ENCODE data around the gene ATP6V0D1. TPM values are rescaled to one million over a fixed set of nuclear protein-coding genes. Genes with fewer than 3 reads are reported as not detected.

The ATP6V0D1 gene
- total RNA-seq, 2 experiments from 2014 or later = 42.1 to 58.3 TPM

DNA sequence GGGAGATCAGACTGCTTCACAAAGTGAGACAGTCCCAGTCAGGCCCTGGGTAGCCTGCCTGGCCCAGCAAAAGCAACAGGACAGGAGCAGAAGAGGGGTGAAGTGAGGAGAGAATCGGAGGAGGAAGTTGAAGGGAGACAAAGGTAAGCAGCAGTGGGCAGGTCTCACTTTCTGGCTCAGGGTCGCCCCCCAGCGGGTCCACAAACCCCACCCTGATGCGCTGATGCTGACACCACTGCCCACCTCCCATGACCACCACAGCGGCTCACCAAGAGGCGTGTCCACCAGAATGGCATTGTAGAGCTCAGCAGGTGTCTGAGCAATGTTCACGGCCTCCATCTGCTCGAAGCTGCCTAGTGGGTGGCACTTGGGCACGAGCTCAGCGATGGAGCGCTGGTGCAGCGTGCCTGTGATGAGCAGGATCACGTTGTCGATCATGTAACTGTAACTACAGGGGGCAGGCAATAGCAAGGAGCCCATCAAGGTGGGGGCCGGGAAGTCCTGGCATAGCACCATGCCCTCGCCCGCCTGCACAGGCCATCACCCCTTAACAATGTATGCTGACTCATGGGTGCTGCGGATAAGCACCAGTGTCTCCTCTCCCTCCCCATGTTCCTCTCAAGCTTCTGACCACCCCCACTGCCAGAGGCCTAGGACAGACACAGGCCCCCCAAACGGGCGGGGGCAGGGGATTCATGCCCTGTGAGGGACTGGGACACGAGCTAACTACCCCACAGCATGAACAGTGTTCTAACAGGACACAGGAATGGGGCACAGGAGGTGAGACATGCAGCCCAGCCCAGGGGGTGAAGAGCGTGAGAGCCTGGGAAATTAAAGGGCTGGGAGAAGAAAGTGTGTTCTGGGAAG lies 36.5 kb downstream of the ATP6V0D1 start:
- Mint-ChIP-seq H3K4me1 (peaks cover 4% of the 10 kb centered on the region), H3K9me3 (ENCODE audit: low read depth) (no peaks in the 10 kb centered on the region), H3K4me3 (no peak overlapping the region), H3K27ac (no peak overlapping the region), H3K27me3 (no peaks in the 10 kb centered on the region), H3K36me3 (no peaks in the 10 kb centered on the region)
- CTCF ChIA-PET = interaction anchor here (0.7 to 15.6 kb wide), 5 partner anchors 10 to 363 kb away, joined by 3 to 139 read pairs (median 4); partner anchors contain the start of gene HSD11B2
- DNase-seq (no peak), ATAC-seq (no peak)

DNA sequence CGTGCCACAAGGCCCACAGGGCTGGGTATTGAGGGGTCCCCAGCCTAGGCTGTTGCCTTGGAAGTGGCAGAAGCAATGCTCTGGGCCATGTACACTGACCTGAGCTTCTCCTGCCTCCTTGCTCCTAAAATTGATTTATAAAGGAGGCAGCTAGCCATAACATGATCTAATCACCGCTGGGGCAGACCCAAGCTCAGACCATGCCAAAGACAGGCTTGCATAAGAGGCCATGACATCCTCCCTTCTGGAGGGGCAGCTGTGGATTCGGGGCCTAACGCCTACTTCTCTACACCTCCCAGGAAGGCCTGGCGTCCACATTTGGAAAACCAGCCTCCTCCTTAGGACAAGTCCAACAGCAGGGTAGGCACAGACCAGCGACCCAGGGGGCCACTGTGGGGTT lies 37.7 kb downstream of the ATP6V0D1 start:
- Mint-ChIP-seq H3K9me3 (ENCODE audit: low read depth) (no peaks in the 10 kb centered on the region), H3K36me3 (peaks cover 4% of the 10 kb centered on the region), H3K4me3 (no peak overlapping the region), H3K27me3 (no peaks in the 10 kb centered on the region), H3K27ac (no peak overlapping the region), H3K4me1 (peaks cover 4% of the 10 kb centered on the region)
- DNase-seq (no peak), ATAC-seq (no peak)
- CTCF ChIA-PET = interaction anchor here (1.1 to 15.6 kb wide), 3 partner anchors 12 to 61 kb away, joined by 3 to 139 read pairs (median 4); partner anchors contain the start of gene HSD11B2

DNA sequence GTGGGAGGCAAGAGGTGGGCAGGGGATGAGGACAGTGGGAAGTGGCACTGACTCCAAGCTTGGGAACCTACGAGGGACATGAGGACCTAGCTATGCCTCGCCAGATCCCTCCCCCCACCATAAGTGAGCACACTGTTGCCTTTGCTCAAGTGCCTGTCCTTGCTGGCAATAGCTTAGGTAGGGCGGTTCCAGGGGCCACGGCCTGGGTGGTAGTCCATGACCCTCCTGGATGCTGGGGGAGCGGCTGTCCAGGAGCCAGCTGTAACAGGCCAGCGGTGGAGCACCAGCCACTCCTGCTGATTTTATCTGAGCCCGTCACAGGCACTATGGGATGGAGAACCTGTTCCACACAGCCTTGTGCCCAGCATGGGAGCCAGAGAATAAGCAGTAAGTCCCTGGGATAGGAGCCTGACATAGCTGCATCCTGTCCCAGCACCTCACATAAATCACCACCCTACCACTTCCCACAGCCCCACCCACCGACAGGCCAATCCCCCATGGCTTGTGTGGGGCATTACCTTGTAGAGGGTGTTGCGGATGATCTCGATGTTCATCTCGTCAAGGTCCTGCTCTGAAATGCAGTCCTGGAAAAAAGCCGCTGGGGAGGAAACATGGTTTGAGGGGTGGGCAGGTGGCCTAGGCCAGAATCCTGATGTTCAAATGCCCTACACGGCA lies 38.2 kb downstream of the ATP6V0D1 start:
- no peaks in the 10 kb centered on the region for H3K9me3 Mint-ChIP-seq (ENCODE audit: low read depth)
- peaks cover 4% of the 10 kb centered on the region for H3K36me3 Mint-ChIP-seq
- peaks cover 5% of the 10 kb centered on the region for H3K4me1 Mint-ChIP-seq
- no peak overlapping the region for H3K4me3 Mint-ChIP-seq
- no peaks in the 10 kb centered on the region for H3K27me3 Mint-ChIP-seq
- H3K27ac Mint-ChIP-seq = no peak overlapping the region
- no peak for ATAC-seq
- CTCF ChIA-PET = interaction anchor here (1.1 to 15.6 kb wide), 3 partner anchors 16 to 61 kb away, joined by 3 to 139 read pairs (median 4); no protein-coding TSS in a partner anchor
- no peak for DNase-seq

DNA sequence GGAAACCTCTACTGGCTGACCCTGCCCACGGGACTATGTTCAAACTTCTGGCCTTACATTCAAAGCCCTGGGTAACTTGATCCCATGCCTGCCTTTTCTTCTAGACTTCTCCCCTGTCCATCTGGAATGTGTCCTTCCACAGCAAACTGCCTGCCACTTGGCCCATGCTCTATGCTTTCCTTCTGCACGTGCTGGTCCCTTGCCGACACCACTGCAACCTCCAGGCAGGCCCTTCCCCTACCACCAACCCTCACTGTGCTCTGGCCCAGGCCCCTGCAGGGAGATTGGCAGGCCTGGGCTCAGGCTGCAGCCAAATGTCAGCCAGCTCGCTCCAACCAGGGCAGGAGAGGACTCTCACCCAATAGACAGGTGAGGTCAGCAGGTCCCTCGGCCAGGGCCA lies 39.0 kb downstream of the ATP6V0D1 start:
- Mint-ChIP-seq H3K36me3 (peaks cover 4% of the 10 kb centered on the region), H3K27ac (no peak overlapping the region), H3K27me3 (no peaks in the 10 kb centered on the region), H3K9me3 (ENCODE audit: low read depth) (no peaks in the 10 kb centered on the region), H3K4me1 (peaks cover 3% of the 10 kb centered on the region), H3K4me3 (no peak overlapping the region)
- no peak for ATAC-seq
- no peak for DNase-seq
- CTCF ChIA-PET = interaction anchor here (0.7 to 15.6 kb wide), 6 partner anchors 9 to 488 kb away, joined by 3 to 139 read pairs (median 3); partner anchors contain the start of gene HSD11B2

DNA sequence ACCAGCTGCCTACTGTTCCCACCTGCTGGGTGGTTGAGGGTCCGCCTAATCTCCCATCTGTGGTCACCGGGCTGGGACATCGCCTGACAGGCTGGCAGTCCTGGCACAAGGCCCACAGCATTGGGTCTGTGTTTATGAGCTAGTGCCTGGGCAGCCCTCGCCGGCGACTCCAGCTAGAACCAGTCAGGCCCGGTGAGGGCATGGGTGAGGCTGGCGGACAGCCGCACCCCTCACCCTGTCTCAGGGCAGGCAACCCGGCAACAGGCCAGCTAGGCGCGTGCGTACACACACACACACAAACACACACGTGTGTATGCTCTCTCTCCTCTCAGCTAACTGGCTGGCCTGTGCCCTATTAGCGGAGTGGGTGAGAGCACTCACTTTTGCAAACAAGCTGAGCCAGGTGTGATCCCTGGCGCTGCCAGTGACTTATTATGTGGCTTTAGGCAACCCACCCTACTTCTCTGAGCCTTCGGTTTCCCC lies 39.6 kb downstream of the ATP6V0D1 start:
- Mint-ChIP-seq H3K4me1 (peaks cover 3% of the 10 kb centered on the region), H3K36me3 (peaks cover 4% of the 10 kb centered on the region), H3K4me3 (no peak overlapping the region), H3K27ac (no peak overlapping the region), H3K27me3 (no peaks in the 10 kb centered on the region), H3K9me3 (ENCODE audit: low read depth) (no peaks in the 10 kb centered on the region)
- CTCF ChIA-PET = interaction anchor here (0.9 to 15.6 kb wide), 4 partner anchors 10 to 24 kb away, joined by 3 to 139 read pairs (median 6); partner anchors contain the start of gene HSD11B2
- ATAC-seq = no peak
- DNase-seq = no peak

DNA sequence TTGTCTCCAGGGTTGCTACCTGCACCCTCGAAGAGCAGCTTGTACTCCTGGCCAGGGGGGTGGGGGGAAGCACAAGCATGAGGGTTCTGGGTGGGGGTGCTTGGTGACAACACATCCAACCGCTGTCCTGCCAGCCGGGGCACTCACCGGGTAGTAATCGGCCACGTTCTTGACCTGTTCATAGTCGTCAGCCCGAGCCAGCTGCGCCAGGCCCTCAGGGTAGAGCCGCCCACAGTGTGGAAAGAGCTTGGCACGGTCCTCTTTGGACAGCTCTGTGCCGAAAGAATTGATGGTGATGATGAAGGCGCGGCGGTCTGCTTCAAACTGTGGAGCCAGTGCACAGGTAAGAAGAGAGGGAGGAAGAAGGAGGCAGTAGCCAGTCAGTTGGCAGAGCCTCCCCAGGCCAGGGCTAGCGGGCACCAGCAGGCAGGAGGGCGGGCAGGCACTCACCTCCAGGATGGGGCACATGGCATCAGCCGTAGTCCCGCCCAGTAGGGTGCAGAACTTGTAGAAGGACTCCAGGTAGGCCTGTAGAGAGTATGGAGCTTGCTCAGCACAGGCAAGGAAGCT lies 42.0 kb downstream of the ATP6V0D1 start:
- CTCF ChIA-PET = interaction anchor here (15.6 kb wide), 1 partner anchor 13 kb away, joined by 139 read pairs; no protein-coding TSS in a partner anchor
- ATAC-seq (no peak), DNase-seq (no peak)
- Mint-ChIP-seq H3K9me3 (ENCODE audit: low read depth) (no peaks in the 10 kb centered on the region), H3K27ac (no peak overlapping the region), H3K27me3 (no peaks in the 10 kb centered on the region), H3K36me3 (peaks cover 4% of the 10 kb centered on the region), H3K4me3 (no peak overlapping the region), H3K4me1 (peaks cover 3% of the 10 kb centered on the region)

DNA sequence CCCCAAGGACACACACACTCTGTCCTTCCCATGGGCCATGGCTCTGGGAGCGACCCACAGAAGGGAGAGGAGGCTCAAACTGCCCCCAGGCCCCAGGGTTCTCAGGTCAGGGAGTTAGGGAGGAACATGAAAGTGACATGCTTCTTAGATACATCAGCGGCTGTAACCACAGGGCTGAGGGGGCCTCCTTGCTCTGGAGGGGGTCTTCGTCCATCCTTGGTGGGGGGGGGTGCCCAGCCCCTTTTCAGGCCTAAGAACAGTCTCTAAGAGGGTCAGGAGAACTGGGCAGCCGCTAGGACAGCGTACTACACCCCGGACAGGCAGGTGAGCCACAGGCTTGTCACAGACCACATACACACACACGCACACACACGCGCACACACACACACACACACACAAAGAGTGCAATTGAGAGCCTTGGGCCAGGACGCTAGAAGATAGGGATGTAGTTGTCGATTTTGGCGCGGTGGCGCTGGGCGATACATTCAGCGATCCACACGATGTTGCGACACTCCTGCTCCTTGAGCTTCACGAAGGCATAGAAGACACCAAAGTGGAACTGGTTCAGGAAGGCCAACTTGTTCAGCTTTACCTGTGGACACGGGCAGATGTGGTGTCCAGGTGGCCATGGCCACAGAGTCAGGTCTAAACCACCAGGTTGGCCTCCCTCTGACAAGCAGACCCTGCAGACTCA lies 42.7 kb downstream of the ATP6V0D1 start:
- DNase-seq = no peak
- no peak for ATAC-seq
- Mint-ChIP-seq H3K27me3 (no peaks in the 10 kb centered on the region), H3K4me1 (peaks cover 3% of the 10 kb centered on the region), H3K27ac (no peak overlapping the region), H3K36me3 (peaks cover 4% of the 10 kb centered on the region), H3K4me3 (no peak overlapping the region), H3K9me3 (ENCODE audit: low read depth) (no peaks in the 10 kb centered on the region)
- CTCF ChIA-PET = no interaction called here

DNA sequence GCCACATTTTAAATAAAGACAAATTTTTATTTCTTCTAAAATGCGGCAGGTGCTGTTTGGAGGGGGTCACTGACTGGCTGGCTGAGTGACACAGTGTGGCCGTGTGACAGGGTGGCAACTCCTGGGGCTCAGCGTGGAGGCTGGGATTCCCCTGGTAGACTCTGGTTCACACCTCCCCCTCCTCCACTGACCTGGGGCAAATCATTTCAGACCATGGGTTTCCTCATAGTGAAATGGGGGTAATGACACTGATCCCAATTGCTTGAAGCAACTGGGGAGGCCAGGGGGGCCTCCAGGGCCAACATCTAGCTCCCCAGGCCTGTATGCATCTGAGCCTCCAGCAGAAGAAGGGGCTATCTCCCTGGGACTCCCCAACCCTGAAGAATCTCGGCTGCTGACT lies 43.4 kb downstream of the ATP6V0D1 start:
- no peaks in the 10 kb centered on the region for H3K9me3 Mint-ChIP-seq (ENCODE audit: low read depth)
- CTCF ChIA-PET = no interaction called here
- peaks cover 3% of the 10 kb centered on the region for H3K4me1 Mint-ChIP-seq
- no peak overlapping the region for H3K27ac Mint-ChIP-seq
- DNase-seq = no peak
- ATAC-seq = no peak
- no peak overlapping the region for H3K4me3 Mint-ChIP-seq
- H3K36me3 Mint-ChIP-seq = peaks cover 4% of the 10 kb centered on the region
- peaks cover 2% of the 10 kb centered on the region for H3K27me3 Mint-ChIP-seq

DNA sequence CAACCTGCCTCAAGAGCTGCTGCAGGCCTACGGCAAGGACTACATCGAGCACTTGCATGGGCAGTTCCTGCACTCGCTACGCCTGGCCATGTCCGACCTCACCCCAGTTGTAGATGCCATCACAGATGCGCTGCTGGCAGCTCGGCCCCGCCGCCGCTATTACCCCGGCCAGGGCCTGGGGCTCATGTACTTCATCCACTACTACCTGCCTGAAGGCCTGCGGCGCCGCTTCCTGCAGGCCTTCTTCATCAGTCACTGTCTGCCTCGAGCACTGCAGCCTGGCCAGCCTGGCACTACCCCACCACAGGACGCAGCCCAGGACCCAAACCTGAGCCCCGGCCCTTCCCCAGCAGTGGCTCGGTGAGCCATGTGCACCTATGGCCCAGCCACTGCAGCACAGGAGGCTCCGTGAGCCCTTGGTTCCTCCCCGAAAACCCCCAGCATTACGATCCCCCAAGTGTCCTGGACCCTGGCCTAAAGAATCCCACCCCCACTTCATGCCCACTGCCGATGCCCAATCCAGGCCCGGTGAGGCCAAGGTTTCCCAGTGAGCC lies 44.2 kb downstream of the ATP6V0D1 start:
- H3K4me3 Mint-ChIP-seq = no peak overlapping the region
- H3K27me3 Mint-ChIP-seq = peaks cover 8% of the 10 kb centered on the region
- no peak overlapping the region for H3K27ac Mint-ChIP-seq
- H3K4me1 Mint-ChIP-seq = peaks cover 3% of the 10 kb centered on the region
- ATAC-seq (no peak), DNase-seq (no peak)
- CTCF ChIA-PET = interaction anchor here (1.6 kb wide), 1 partner anchor 10 kb away, joined by 6 read pairs; no protein-coding TSS in a partner anchor
- no peaks in the 10 kb centered on the region for H3K9me3 Mint-ChIP-seq (ENCODE audit: low read depth)
- H3K36me3 Mint-ChIP-seq = peaks cover 4% of the 10 kb centered on the region

DNA sequence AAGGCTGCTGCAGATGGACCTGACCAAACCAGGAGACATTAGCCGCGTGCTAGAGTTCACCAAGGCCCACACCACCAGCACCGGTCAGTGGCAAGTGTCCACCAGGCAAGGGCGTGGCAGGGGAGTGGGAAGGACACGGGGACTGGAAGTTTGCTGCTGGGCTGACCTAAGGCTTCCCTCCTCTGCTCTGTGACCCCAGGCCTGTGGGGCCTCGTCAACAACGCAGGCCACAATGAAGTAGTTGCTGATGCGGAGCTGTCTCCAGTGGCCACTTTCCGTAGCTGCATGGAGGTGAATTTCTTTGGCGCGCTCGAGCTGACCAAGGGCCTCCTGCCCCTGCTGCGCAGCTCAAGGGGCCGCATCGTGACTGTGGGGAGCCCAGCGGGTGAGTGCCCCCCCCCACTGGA lies 45.2 kb downstream of the ATP6V0D1 start:
- CTCF ChIA-PET = interaction anchor here (1.1 to 1.6 kb wide), 3 partner anchors 11 to 175 kb away, joined by 3 to 6 read pairs (median 4); partner anchors contain the start of gene ZDHHC1

DNA sequence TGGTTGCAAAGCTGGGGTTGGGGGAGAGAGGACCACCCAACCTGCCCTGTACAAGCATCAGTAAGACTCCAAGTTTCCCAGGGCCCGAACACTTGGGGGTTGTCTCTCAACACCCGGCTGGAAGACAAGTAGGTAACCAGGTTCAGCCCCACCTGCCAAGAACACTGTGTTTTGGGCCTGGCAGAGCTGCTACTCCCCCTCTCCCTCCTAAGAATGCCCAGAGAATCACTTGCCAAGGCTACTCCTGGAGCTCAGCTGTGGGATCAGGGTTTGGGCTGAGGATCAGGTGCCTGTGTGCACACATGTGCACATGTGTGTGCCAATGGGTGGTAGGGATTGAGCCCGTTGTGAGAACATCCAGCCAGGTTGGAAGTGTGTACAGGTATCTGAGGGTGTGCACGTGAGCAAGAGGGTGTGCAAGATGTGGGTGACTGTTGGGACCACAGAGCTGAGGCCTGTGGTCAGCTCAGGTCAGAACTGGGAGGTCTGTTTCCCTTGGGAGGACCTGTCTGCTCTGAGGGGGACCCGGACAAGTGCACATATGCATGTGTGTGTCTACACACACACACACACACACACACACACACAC lies 47.7 kb downstream of the ATP6V0D1 start:
- Mint-ChIP-seq H3K9me3 (ENCODE audit: low read depth) (no peaks in the 10 kb centered on the region), H3K27me3 (peaks cover 32% of the 10 kb centered on the region), H3K4me1 (peaks cover 10% of the 10 kb centered on the region), H3K4me3 (no peak overlapping the region), H3K27ac (no peak overlapping the region), H3K36me3 (no peaks in the 10 kb centered on the region)
- ATAC-seq = no peak
- CTCF ChIA-PET = interaction anchor here (0.6 to 3.0 kb wide), 4 partner anchors 9 to 33 kb away, joined by 3 to 10 read pairs (median 4); no protein-coding TSS in a partner anchor
- no peak for DNase-seq

More for the DNA sequence above, 45.2 kb downstream of the ATP6V0D1 start:
- no peak overlapping the region for H3K4me3 Mint-ChIP-seq
- no peaks in the 10 kb centered on the region for H3K9me3 Mint-ChIP-seq (ENCODE audit: low read depth)
- DNase-seq = no peak
- H3K27me3 Mint-ChIP-seq = peaks cover 12% of the 10 kb centered on the region
- peaks cover 6% of the 10 kb centered on the region for H3K4me1 Mint-ChIP-seq
- ATAC-seq = no peak
- no peak overlapping the region for H3K27ac Mint-ChIP-seq
- peaks cover 4% of the 10 kb centered on the region for H3K36me3 Mint-ChIP-seq

DNA sequence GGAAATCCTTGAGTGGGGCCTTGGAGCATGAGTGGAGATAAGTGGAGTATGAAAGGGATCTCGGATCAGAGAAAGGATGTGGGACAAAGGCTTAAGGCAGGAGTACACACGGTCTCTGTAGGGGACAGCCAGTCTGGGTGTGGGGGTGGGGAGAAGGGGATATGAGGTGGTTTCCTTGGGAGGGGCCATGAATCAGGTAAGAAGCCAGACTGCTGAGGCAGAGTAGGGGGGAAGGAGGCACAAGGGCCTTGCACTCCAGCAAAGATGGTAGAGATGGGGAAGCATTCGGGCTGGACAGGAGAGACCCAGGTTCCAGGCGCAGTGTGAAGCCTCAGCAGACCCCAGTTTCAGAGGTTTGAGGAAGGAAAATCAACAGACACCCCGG lies 48.5 kb downstream of the ATP6V0D1 start:
- Mint-ChIP-seq H3K9me3 (ENCODE audit: low read depth) (no peaks in the 10 kb centered on the region), H3K36me3 (no peaks in the 10 kb centered on the region), H3K27me3 (peaks cover 37% of the 10 kb centered on the region), H3K27ac (no peak overlapping the region), H3K4me3 (no peak overlapping the region), H3K4me1 (peaks cover 7% of the 10 kb centered on the region)
- ATAC-seq (no peak), DNase-seq (no peak)
- CTCF ChIA-PET = interaction anchor here (0.6 to 3.0 kb wide), 3 partner anchors 10 to 15 kb away, joined by 3 to 10 read pairs (median 4); no protein-coding TSS in a partner anchor

Measured in activated CD8-positive, alpha-beta memory T cell treated with anti-CD3 and anti-CD28 coated beads, Interleukin-2, amount 10 ng/mL, durations not matched to agents 7 days and 5 days (primary cell).